Stimulated activated memory B cell treated with anti-CD40 and anti-IgM and Interleukin-4, amounts not matched to agents 10 μg/mL and 1 μg/mL and 100 μg/mL, for 72 hours (primary cell): ENCODE data around the gene SOBP.

Experiments used
- ATAC-seq: fragments of 150-1000 bp; cut with Tn5 transposase; 2 replicates; pipeline ENCODE4 v1.10.0; 2021
- H3K27ac Mint-ChIP-seq: one replicate; pipeline ENCODE4 v1.8.0; 2022; ENCODE audit warnings: mild to moderate bottlenecking, mixed read lengths
- H3K27me3 Mint-ChIP-seq: one replicate; pipeline ENCODE4 v1.8.0; 2022; ENCODE audit warnings: mixed read lengths
- H3K36me3 Mint-ChIP-seq: one replicate; pipeline ENCODE4 v1.8.0; 2022; ENCODE audit warnings: mixed read lengths
- H3K4me1 Mint-ChIP-seq: one replicate; pipeline ENCODE4 v1.8.0; 2022; ENCODE audit warnings: mixed read lengths
- H3K4me3 Mint-ChIP-seq: one replicate; pipeline ENCODE4 v1.8.0; 2022; ENCODE audit warnings: mild to moderate bottlenecking, moderate library complexity, mixed read lengths
- H3K9me3 Mint-ChIP-seq: one replicate; pipeline ENCODE4 v1.8.0; 2022; ENCODE audit warnings: mixed read lengths

The SOBP gene

GRCh38 chr6:107599043-107599442 is 109.1 kb downstream of the SOBP start:
- Mint-ChIP-seq H3K4me1 (peaks cover 13% of the 10 kb centered on the region), H3K4me3 (no peak overlapping the region), H3K9me3 (no peaks in the 10 kb centered on the region), H3K36me3 (no peaks in the 10 kb centered on the region), H3K27ac (no peak overlapping the region), H3K27me3 (peaks cover 5% of the 10 kb centered on the region)
- no peak for ATAC-seq

- H3K4me1 Mint-ChIP-seq = peaks cover 13% of the 10 kb centered on the region
- H3K27me3 Mint-ChIP-seq = peaks cover 5% of the 10 kb centered on the region
- H3K9me3 Mint-ChIP-seq = no peaks in the 10 kb centered on the region
- H3K36me3 Mint-ChIP-seq = no peaks in the 10 kb centered on the region
- no peak overlapping the region for H3K4me3 Mint-ChIP-seq
- H3K27ac Mint-ChIP-seq = no peak overlapping the region
- ATAC-seq = no peak
These were observed 110.2 kb downstream of the SOBP start for GRCh38 chr6:107600121-107600520.

GRCh38 chr6:107600936-107601335 is 111.0 kb downstream of the SOBP start:
- H3K9me3 Mint-ChIP-seq = no peaks in the 10 kb centered on the region
- peaks cover 13% of the 10 kb centered on the region for H3K4me1 Mint-ChIP-seq
- H3K27me3 Mint-ChIP-seq = peaks cover 5% of the 10 kb centered on the region
- H3K4me3 Mint-ChIP-seq = no peak overlapping the region
- H3K36me3 Mint-ChIP-seq = no peaks in the 10 kb centered on the region
- ATAC-seq = no peak
- H3K27ac Mint-ChIP-seq = no peak overlapping the region

- no peaks in the 10 kb centered on the region for H3K9me3 Mint-ChIP-seq
- no peak overlapping the region for H3K4me3 Mint-ChIP-seq
- H3K27me3 Mint-ChIP-seq = peaks cover 5% of the 10 kb centered on the region
- ATAC-seq = no peak
- peaks cover 13% of the 10 kb centered on the region for H3K4me1 Mint-ChIP-seq
- no peaks in the 10 kb centered on the region for H3K36me3 Mint-ChIP-seq
- H3K27ac Mint-ChIP-seq = no peak overlapping the region
These were observed 111.5 kb downstream of the SOBP start for GRCh38 chr6:107601406-107601805.

- peaks cover 13% of the 10 kb centered on the region for H3K4me1 Mint-ChIP-seq
- H3K36me3 Mint-ChIP-seq = no peaks in the 10 kb centered on the region
- H3K27me3 Mint-ChIP-seq = peaks cover 5% of the 10 kb centered on the region
- H3K27ac Mint-ChIP-seq = no peak overlapping the region
- no peak for ATAC-seq
- H3K4me3 Mint-ChIP-seq = no peak overlapping the region
- no peaks in the 10 kb centered on the region for H3K9me3 Mint-ChIP-seq
These were observed 112.5 kb downstream of the SOBP start for GRCh38 chr6:107602321-107603005.

GRCh38 chr6:107603006-107603370 is 113.1 kb downstream of the SOBP start:
- no peak overlapping the region for H3K27ac Mint-ChIP-seq
- no peak for ATAC-seq
- no peaks in the 10 kb centered on the region for H3K9me3 Mint-ChIP-seq
- H3K36me3 Mint-ChIP-seq = no peaks in the 10 kb centered on the region
- H3K4me1 Mint-ChIP-seq = peaks cover 13% of the 10 kb centered on the region
- no peak overlapping the region for H3K4me3 Mint-ChIP-seq
- peaks cover 3% of the 10 kb centered on the region for H3K27me3 Mint-ChIP-seq

GRCh38 chr6:107604549-107604948 is 114.6 kb downstream of the SOBP start:
- H3K4me3 Mint-ChIP-seq = no peak overlapping the region
- H3K27ac Mint-ChIP-seq = no peak overlapping the region
- H3K27me3 Mint-ChIP-seq = no peaks in the 10 kb centered on the region
- H3K36me3 Mint-ChIP-seq = no peaks in the 10 kb centered on the region
- no peaks in the 10 kb centered on the region for H3K9me3 Mint-ChIP-seq
- ATAC-seq = no peak
- H3K4me1 Mint-ChIP-seq = peaks cover 13% of the 10 kb centered on the region

GRCh38 chr6:107606407-107606806 is 116.5 kb downstream of the SOBP start:
- H3K4me3 Mint-ChIP-seq = no peak overlapping the region
- H3K4me1 Mint-ChIP-seq = peaks cover 13% of the 10 kb centered on the region
- no peak overlapping the region for H3K27ac Mint-ChIP-seq
- no peaks in the 10 kb centered on the region for H3K9me3 Mint-ChIP-seq
- H3K27me3 Mint-ChIP-seq = no peaks in the 10 kb centered on the region
- H3K36me3 Mint-ChIP-seq = no peaks in the 10 kb centered on the region
- no peak for ATAC-seq

- peaks cover 13% of the 10 kb centered on the region for H3K4me1 Mint-ChIP-seq
- ATAC-seq = no peak
- no peaks in the 10 kb centered on the region for H3K9me3 Mint-ChIP-seq
- H3K27me3 Mint-ChIP-seq = no peaks in the 10 kb centered on the region
- H3K36me3 Mint-ChIP-seq = no peaks in the 10 kb centered on the region
- no peak overlapping the region for H3K4me3 Mint-ChIP-seq
- H3K27ac Mint-ChIP-seq = no peak overlapping the region
These were observed 117.2 kb downstream of the SOBP start for GRCh38 chr6:107607116-107607515.

- Mint-ChIP-seq H3K4me3 (no peak overlapping the region), H3K27me3 (no peaks in the 10 kb centered on the region), H3K4me1 (peaks cover 9% of the 10 kb centered on the region), H3K27ac (no peak overlapping the region), H3K9me3 (no peaks in the 10 kb centered on the region), H3K36me3 (no peaks in the 10 kb centered on the region)
- ATAC-seq = no peak
These were observed 121.3 kb downstream of the SOBP start for GRCh38 chr6:107611094-107611810.

- H3K27me3 Mint-ChIP-seq = no peaks in the 10 kb centered on the region
- no peak overlapping the region for H3K27ac Mint-ChIP-seq
- no peaks in the 10 kb centered on the region for H3K9me3 Mint-ChIP-seq
- peaks cover 15% of the 10 kb centered on the region for H3K4me1 Mint-ChIP-seq
- ATAC-seq = no peak
- no peaks in the 10 kb centered on the region for H3K36me3 Mint-ChIP-seq
- H3K4me3 Mint-ChIP-seq = no peak overlapping the region
These were observed 123.0 kb downstream of the SOBP start for GRCh38 chr6:107612762-107613415.

GRCh38 chr6:107613651-107614379 is 123.9 kb downstream of the SOBP start:
- H3K4me1 Mint-ChIP-seq = peaks cover 19% of the 10 kb centered on the region
- no peak for ATAC-seq
- no peaks in the 10 kb centered on the region for H3K27me3 Mint-ChIP-seq
- H3K27ac Mint-ChIP-seq = no peak overlapping the region
- no peaks in the 10 kb centered on the region for H3K9me3 Mint-ChIP-seq
- H3K36me3 Mint-ChIP-seq = no peaks in the 10 kb centered on the region
- H3K4me3 Mint-ChIP-seq = no peak overlapping the region

GRCh38 chr6:107614828-107615227 is 124.9 kb downstream of the SOBP start:
- no peaks in the 10 kb centered on the region for H3K9me3 Mint-ChIP-seq

GRCh38 chr6:107616775-107617174 is 126.9 kb downstream of the SOBP start:
- Mint-ChIP-seq H3K4me3 (no peak overlapping the region), H3K9me3 (no peaks in the 10 kb centered on the region), H3K36me3 (no peaks in the 10 kb centered on the region), H3K27me3 (no peaks in the 10 kb centered on the region), H3K4me1 (peaks cover 36% of the 10 kb centered on the region), H3K27ac (peak overlapping the region; percentile 32)
- ATAC-seq = no peak

More at GRCh38 chr6:107614828-107615227, 124.9 kb downstream of the SOBP start:
- H3K27ac Mint-ChIP-seq = no peak overlapping the region
- H3K27me3 Mint-ChIP-seq = no peaks in the 10 kb centered on the region
- H3K4me1 Mint-ChIP-seq = peaks cover 22% of the 10 kb centered on the region
- no peaks in the 10 kb centered on the region for H3K36me3 Mint-ChIP-seq
- ATAC-seq = no peak
- H3K4me3 Mint-ChIP-seq = no peak overlapping the region

- H3K4me1 Mint-ChIP-seq = peaks cover 36% of the 10 kb centered on the region
- H3K27ac Mint-ChIP-seq = peak overlapping the region; percentile 32
- H3K27me3 Mint-ChIP-seq = no peaks in the 10 kb centered on the region
- H3K9me3 Mint-ChIP-seq = no peaks in the 10 kb centered on the region
- H3K4me3 Mint-ChIP-seq = no peak overlapping the region
- H3K36me3 Mint-ChIP-seq = no peaks in the 10 kb centered on the region
- ATAC-seq = no peak
These were observed 127.5 kb downstream of the SOBP start for GRCh38 chr6:107617341-107617932.
